NCI-H748 (cell line): ENCODE results near the gene PSORS1C2.

Experiments
- DNase-seq: peaks from one replicate; lab custom pipeline; 2025; ENCODE audit not compliant: unreplicated experiment; lab: John Stamatoyannopoulos, UW

The PSORS1C2 gene

GRCh38 chr6:31142361-31142761, 3.5 kb upstream of the PSORS1C2 start:
- no peak for DNase-seq

DNA sequence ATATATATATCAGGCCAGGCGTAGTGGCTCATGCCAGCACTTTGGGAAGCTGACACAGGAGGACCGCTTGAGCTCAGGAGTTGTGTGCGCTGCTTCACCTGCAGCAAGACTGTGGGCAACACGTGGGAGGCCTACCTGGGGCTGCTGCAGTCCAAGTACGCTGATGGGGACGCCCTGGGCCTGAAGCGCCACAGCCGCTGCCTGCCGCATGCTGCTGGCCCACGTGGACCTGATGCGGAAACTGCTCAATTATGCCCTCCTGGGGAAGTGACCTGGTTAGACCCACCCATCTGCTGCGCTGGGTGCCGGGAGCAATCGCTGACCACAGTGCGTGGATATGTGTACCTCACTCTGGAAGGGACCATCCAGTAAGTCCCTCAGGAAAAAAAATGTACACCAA, 1.8 kb upstream of the PSORS1C2 start:
- no peak for DNase-seq

- DNase-seq = no peak
Measured at GRCh38 chr6:31139599-31139998, 733 bp upstream of the PSORS1C2 start.

GRCh38 chr6:31135710-31136109, 3.2 kb downstream of the PSORS1C2 start:
- no peak for DNase-seq

- no peak for DNase-seq
Measured at GRCh38 chr6:31132806-31133205, 6.1 kb downstream of the PSORS1C2 start.

- DNase-seq = no peak
Measured at GRCh38 chr6:31131595-31131994, 7.3 kb downstream of the PSORS1C2 start.

- DNase-seq = no peak
Measured at GRCh38 chr6:31130751-31131150, 8.1 kb downstream of the PSORS1C2 start.

- DNase-seq = peak; percentile 15
Measured at GRCh38 chr6:31129130-31129529, 9.7 kb downstream of the PSORS1C2 start.

DNA sequence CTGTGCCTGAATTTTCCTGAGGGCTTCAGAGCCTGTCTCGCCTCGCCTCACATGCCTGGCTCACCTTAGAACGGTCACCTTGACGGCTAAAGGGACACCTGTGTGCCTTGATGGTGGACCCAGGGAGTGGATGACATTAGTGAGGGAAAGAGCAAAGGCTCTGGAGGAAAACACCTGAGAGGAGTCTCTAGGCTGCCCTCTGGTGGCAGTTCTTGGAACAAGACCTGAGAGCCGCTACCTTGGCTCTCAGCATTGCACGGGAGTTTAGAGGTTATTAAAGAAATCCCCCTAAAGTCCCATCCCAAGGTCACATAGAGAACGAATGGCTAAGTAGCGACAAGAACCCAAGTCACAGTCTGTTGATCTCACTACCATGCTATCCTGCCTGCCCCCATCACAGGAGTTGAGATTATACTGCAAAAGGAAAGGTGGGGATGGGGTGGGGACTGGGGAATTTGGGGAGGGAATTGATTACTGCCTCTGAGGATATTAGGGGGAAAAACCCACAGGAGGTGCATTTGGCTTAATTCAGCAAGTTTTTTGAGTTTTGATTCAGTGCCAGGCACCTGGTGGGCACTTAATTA, 10.7 kb downstream of the PSORS1C2 start:
- DNase-seq = peak; percentile 73

DNA sequence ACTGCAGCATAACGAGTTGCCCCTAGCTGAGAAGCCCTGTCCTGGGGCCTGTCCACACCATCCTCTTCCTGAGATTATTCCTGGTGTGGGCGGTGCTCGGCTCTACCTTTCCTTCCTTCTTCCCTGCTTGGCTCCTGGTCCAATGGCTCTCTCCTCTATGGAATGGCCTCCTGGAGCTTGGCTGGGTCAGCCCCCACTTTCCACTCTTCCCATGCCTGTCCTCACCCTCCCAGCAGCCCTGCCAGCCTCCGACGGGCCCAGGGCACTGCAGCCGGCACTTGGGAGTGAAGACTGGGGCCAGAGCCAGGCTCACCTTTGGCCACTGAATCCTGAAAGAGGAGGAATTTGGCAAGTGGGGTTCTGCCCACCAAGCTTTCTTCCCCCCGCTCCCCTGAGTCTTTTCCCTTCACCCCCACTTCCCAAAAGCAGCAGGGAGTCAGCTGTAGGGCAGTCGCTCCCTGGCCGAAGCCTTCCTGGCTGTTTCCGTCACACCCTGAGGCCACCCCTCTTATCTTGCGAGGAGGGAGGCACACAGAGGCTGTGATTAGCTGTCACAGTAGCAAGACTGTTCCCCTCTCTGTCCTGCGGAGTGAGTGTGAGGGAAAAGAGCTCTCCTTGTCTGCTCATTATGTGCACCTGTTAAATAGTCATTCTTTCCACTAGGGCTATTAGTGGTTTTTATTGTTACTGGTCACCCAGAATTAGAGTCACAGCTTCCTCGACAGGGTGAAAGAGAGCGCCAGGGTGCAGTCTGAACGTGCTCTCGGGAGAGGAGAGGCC, 12.3 kb downstream of the PSORS1C2 start:
- DNase-seq = no peak

DNA sequence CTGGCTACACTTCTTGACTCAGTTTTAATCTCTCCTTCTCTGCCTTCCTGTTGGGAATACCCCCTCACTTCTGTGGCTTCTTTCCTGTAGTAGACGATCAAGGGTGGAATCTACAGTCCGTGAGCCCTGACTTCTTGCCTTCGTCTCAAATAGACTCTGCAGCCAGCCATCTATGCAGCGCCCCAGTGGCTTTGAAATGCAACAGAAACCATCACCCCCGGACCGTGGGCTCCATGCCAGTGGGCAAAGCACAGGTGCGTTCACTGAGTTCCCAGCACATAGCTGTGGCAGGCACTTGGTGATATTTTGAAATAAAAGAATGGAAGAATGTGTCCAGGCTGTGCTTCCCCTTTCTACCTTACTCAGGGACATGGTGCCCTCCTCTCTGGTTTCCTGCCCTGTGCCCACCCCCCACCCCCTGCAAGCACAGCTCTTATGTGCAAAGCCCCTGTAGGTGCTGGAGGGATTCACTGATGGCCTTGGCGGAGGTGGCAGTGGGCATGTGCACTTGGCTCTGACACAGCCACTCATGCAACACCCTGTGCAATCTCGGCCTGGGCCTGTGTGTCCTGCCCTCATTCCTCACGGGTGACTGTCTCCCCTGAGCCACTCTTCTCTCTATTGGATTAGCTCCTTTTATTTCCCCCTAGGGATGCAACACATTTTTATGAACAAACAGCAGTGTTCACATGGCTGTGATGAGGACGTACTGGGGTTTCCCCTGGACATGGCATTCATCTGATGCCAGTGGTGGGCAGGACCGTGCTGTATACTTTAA, 13.1 kb downstream of the PSORS1C2 start:
- DNase-seq = no peak

GRCh38 chr6:31125162-31125561, 13.7 kb downstream of the PSORS1C2 start:
- no peak for DNase-seq

GRCh38 chr6:31122791-31123706, 15.8 kb downstream of the PSORS1C2 start:
- peak; percentile 13 for DNase-seq

- DNase-seq = no peak
Measured at GRCh38 chr6:31121131-31121790, 17.6 kb downstream of the PSORS1C2 start.

- no peak for DNase-seq
Measured at GRCh38 chr6:31120151-31120915, 18.5 kb downstream of the PSORS1C2 start, which contains the start of gene CDSN. Gene CDSN (minus strand): TSS chr6:31120446. CDS start chr6:31120419, 27 bp downstream.

DNA sequence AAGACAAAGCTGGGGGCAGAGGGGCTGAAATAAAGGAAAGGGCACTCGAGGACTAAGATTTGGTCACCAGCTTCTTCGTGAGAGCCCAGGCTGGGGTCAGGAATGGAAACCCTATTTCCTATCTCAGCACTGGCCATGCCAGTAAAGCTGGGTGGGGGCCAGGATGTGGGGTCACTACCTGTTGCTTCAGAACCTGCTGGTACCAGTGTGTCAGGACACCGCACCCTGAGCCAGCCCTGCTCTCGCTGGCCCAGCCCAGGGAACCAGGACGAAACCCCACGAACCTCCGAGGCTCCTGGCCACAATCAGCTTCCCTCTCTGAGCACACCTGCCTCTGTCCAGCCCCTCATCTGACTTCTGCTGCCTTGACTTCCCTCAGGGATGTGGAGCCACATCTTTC, 20.7 kb downstream of the PSORS1C2 start:
- DNase-seq = no peak

DNA sequence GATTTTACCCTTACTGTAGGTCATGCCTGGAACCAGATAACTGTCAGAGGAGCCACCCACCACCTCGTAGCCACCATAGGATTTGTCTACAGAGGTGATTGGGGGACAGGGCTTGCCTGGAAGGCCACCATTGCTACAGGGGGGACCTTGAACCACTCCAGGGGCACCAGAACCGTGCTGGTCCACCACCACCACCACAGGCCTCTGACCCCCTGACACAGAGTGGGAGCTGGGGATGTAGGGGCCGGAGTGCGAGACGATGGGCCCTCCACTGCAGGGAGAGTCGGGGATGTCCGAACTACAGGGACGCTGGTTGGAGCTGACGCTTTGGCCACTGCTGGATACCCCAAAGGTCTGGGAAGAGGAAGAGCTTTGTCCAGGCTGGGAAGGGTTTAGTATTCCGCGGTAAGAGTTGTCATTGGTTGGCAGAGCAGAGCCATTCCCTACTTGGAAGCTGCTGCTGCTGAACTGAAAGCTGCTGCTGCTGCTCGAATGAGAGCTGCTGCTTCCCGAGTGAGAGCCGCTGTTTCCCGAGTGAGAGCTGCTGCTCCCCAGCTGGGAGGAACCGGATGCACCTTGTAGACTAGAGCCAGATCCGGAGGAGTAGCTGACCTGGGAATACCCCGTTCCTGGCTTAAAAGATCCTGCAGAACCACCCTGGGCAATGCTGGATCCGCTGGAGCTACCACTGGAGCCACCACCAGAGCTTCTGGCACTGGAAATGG, 22.0 kb downstream of the PSORS1C2 start:
- no peak for DNase-seq

DNA sequence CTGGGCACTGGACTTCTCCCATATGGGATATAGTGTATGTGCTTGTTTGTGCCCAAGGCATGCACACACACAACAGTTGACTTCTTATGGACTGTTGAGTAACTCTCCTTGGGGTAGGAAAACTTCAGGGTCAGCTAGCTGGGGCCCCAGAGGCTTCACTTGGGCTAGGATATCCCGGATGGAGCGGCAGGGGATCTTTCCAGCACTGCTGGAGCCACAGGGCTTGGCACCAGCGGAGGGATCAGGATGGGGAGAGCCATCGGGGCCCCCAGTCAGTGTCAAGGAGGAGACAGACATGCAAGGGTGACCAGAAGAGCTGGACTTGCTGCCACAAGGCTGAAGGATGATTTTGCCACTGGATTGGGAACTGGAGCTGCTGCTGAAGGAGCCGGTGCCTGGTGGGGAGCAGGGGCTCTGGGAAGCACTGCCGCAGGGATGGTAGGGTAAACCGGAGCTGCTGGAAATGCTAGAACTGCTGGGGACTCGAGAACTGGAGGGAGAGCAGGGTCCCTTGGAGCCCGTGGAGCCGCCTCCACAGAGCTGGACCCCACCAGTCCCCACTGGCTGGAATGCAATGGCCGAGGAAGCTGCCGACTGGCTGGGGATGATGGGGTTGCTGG, 22.8 kb downstream of the PSORS1C2 start:
- DNase-seq = no peak
